Measurements from ENCODE around the gene MRPL43.

The MRPL43 gene

DNA sequence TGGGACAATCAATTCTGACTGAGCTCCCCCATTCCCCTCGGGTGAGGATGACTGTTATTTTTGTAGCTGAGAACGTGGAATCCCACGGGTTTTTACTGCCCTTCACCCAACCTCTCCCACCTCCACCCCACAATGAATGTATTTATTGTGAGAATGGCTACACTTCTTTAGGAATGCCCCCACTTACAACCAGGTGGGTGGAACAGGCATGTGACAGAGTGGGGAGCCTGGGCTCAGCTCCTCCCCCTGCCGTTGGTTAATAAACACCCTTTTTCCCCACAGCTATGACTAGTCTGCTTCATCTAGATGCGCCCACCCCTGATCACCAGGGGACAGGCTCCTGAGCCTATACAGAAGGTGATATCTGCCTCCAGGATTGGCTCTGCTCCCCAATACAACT lies 2.0 kb downstream of the MRPL43 start:
- no peak for DNase-seq (ENCODE audit: low read depth)
- TF ChIP-seq, protein P1, sequence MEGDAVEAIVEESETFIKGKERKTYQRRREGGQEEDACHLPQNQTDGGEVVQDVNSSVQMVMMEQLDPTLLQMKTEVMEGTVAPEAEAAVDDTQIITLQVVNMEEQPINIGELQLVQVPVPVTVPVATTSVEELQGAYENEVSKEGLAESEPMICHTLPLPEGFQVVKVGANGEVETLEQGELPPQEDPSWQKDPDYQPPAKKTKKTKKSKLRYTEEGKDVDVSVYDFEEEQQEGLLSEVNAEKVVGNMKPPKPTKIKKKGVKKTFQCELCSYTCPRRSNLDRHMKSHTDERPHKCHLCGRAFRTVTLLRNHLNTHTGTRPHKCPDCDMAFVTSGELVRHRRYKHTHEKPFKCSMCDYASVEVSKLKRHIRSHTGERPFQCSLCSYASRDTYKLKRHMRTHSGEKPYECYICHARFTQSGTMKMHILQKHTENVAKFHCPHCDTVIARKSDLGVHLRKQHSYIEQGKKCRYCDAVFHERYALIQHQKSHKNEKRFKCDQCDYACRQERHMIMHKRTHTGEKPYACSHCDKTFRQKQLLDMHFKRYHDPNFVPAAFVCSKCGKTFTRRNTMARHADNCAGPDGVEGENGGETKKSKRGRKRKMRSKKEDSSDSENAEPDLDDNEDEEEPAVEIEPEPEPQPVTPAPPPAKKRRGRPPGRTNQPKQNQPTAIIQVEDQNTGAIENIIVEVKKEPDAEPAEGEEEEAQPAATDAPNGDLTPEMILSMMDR (conservative IDR thresholded peaks at IDR 0.05; ENCODE audit: low read length), result no peak
- no peak overlapping the region for H3K4me3 ChIP-seq (ENCODE audit: low read length)

DNA sequence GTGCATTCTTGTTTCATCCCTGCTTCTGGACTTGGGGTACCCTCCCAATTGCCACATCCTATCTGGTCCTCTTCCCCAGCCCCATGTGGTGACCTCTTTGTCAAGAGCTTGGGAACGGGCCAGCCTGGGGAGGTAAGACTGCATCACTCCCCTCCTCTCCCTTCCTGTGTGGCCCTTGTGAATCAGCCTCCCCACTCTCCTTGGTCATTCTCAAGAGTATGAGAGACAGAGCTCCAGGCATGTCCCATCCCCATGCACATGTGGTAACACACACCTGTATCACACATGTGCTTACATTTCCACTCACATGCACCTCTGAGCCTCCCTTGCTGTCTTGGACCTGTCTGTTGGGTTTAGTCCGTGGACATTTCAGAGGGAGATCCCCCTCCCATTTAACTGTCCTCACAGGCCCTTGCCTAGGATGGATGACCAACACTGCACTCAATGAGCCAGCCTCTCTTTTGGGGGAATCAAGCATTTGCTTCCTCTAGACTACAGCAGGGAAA lies 2.6 kb downstream of the MRPL43 start:
- TF ChIP-seq, protein P1 (conservative IDR thresholded peaks at IDR 0.05; ENCODE audit: low read length), result no peak
- DNase-seq (ENCODE audit: low read depth), result no peak
- H3K4me3 ChIP-seq (ENCODE audit: low read length), result no peak overlapping the region

- TF ChIP-seq, protein P1 (conservative IDR thresholded peaks at IDR 0.05; ENCODE audit: low read length), result no peak
- no peak overlapping the region for H3K4me3 ChIP-seq (ENCODE audit: low read length)
- no peak for DNase-seq (ENCODE audit: low read depth)
Observed at GRCh38 chr10:100983868-100984671, 3.2 kb downstream of the MRPL43 start.

DNA sequence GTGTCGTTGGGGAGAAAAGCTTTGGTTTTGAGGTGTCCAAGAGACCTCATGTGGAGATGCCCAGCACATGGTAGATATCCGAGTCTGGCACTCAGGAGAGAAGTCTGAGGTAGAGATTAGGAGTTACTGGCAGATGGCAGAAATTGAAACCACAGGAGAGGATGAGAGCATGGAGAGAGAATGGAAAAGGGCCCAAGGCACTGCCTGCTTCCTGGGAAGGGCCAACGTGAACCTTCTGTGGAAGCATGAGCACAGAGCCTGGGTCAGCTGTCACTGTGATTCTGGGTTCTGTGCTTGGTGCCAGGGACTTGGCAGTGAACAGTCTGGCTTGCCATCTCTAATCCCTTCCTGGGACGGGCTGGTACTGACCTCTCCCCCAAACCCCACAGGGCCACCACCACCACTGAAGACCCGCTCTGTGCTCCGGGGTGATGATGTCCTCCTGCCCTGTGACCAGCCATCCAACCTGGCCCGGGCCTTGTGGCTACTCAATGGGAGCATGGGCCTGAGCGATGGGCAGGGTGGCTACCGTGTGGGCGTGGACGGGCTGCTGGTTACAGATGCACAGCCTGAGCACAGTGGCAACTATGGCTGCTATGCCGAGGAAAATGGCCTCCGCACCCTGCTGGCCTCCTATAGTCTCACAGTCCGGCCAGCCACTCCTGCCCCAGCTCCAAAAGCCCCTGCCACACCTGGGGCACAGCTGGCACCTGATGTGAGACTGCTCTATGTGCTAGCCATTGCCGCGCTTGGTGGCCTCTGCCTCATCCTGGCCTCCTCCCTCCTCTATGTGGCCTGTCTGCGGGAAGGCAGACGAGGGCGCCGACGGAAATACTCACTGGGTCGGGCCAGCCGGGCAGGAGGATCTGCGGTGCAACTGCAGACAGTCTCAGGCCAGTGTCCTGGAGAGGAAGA lies 4.1 kb downstream of the MRPL43 start:
- H3K4me3 ChIP-seq (ENCODE audit: low read length), result no peak overlapping the region
- TF ChIP-seq, protein P1 (conservative IDR thresholded peaks at IDR 0.05; ENCODE audit: low read length), result no peak
- no peak for DNase-seq (ENCODE audit: low read depth)

- H3K4me3 ChIP-seq (ENCODE audit: low read length), result no peak overlapping the region
- DNase-seq (ENCODE audit: low read depth), result no peak
- TF ChIP-seq, protein P1 (conservative IDR thresholded peaks at IDR 0.05; ENCODE audit: low read length), result no peak
Observed at GRCh38 chr10:100981178-100981772, 6.0 kb downstream of the MRPL43 start.

- DNase-seq (ENCODE audit: low read depth), result no peak
- TF ChIP-seq, protein P1 (conservative IDR thresholded peaks at IDR 0.05; ENCODE audit: low read length), result no peak
- H3K4me3 ChIP-seq (ENCODE audit: low read length), result no peak overlapping the region
Observed at GRCh38 chr10:100980711-100981110, 6.6 kb downstream of the MRPL43 start.

All from AG10803 (cell line).